ENCODE results near the gene DCAF15. TPM values are rescaled to one million over a fixed set of nuclear protein-coding genes. Genes with fewer than 3 reads are reported as not detected.

Gene DCAF15
- total RNA-seq, 2 experiments from 2014 or later, result 51.3 to 51.9 TPM

DNA sequence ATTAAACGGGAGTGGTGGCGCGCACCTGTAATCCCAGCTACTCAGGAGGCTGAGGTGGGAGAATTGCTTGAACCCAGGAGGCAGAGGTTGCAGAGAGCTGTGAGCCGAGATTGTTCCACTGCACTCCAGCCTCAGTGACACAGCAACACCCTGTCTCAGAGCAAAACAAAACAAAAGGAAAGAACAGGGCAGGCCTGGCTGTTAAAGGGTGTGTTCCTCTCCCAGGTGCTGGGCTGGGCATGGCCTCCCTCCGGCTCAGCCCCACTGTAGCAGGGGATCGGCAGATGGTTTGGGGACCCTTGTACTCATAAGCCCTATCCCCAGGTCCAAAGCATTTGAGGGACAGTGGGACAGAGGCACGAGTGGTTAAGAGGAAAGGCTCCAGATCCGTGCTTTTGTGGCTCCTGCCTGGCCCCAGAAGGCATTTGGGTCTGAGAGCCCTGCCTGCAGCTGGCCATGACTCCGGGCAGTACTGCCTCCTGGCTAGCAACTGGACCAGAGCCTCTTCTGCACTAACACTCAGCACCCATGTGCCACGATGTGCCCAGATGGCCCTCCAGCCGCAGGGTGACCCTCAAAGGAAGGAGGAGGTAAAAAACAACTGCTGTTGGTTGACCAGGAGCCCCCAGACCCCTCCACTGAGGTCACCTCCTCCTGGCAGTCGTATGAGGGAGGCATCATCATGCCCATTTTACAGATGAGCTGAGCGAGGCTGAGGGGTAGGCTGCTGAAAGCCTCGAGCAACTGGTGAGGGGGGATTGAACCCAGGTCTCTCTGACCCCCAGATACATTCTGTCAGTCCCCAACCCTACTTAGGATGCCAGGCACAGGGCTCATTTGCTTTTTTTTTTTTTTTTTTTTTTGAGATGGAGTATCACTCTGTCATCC is 43.8 kb downstream of the DCAF15 start:
- H3K36me3 Mint-ChIP-seq (ENCODE audit: low read depth), result peaks cover 29% of the 10 kb centered on the region
- no peak overlapping the region for H3K4me3 Mint-ChIP-seq
- POLR2A ChIA-PET, result interaction anchor here (1.4 kb wide), 1 partner anchor 8 kb away, joined by 8 read pairs; no protein-coding TSS in a partner anchor
- TF ChIP-seq CTCF (IDR thresholded peaks at IDR 0.05), result no peak
- ATAC-seq (no peak), DNase-seq (no peak)
- peaks cover 7% of the 10 kb centered on the region for H3K9me3 Mint-ChIP-seq
- H3K27ac Mint-ChIP-seq, result no peak overlapping the region
- CTCF ChIA-PET, result interaction anchor here (1.0 kb wide), 1 partner anchor 63 kb away, joined by 3 read pairs; no protein-coding TSS in a partner anchor
- intact Hi-C loops (cut with micrococcal nuclease), result no loop called here
- peaks cover 14% of the 10 kb centered on the region for H3K4me1 Mint-ChIP-seq (ENCODE audit: low read depth)
- H3K27me3 Mint-ChIP-seq, result no peaks in the 10 kb centered on the region

DNA sequence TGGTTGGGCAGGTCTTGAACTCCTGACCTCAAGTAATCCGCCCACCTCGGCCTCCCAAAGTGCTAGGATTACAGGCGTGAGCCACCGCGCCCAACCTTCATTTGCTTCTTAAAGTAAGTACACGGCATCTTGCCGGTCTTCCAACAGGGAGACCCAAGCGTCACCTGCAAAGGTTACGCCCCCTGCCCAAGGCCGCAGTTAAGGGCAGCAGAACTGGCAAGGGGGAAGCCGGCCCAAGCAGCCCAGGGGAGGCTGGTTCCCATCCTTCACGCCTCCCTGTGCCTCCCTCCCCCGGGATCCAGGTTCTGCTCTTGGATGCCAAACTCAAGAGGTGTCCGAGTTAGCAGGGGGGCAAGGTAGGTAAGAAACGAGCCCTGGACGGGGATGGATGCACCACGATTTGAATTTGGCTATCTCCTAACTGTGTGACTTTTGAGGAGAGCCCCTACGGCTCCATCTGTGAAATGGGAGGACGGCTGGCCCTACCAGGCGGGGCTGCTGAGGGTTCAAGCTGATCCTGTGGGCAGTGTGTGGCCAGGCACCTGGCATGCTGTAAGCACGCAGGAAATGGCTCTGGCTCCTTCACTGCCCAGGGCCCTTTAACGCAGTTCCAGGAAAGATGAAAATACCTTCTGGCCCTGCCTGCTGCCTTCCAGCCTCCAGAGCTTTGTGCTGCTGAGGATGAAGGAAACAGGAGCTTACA is 44.8 kb downstream of the DCAF15 start:
- Mint-ChIP-seq H3K9me3 (peaks cover 7% of the 10 kb centered on the region), H3K4me3 (no peak overlapping the region), H3K27me3 (no peaks in the 10 kb centered on the region), H3K4me1 (ENCODE audit: low read depth) (peaks cover 22% of the 10 kb centered on the region), H3K27ac (no peak overlapping the region), H3K36me3 (ENCODE audit: low read depth) (peaks cover 28% of the 10 kb centered on the region)
- DNase-seq, result no peak
- intact Hi-C loops (cut with micrococcal nuclease), result no loop called here
- CTCF ChIA-PET, result interaction anchor here (1.0 to 2.0 kb wide), 2 partner anchors 10 to 62 kb away, joined by 3 to 4 read pairs; no protein-coding TSS in a partner anchor
- no peak for TF ChIP-seq CTCF (IDR thresholded peaks at IDR 0.05)
- ATAC-seq, result no peak
- POLR2A ChIA-PET, result interaction anchor here (1.4 kb wide), 1 partner anchor 9 kb away, joined by 8 read pairs; no protein-coding TSS in a partner anchor

GRCh38 chr19:13997631-13997962 is 45.3 kb downstream of the DCAF15 start:
- peaks cover 27% of the 10 kb centered on the region for H3K4me1 Mint-ChIP-seq (ENCODE audit: low read depth)

GRCh38 chr19:13998426-13998825 is 46.1 kb downstream of the DCAF15 start:
- intact Hi-C loops (cut with micrococcal nuclease), result no loop called here
- DNase-seq (no peak), ATAC-seq (no peak)
- peaks cover 35% of the 10 kb centered on the region for H3K4me1 Mint-ChIP-seq (ENCODE audit: low read depth)
- no peak overlapping the region for H3K27ac Mint-ChIP-seq
- no peak for TF ChIP-seq CTCF (IDR thresholded peaks at IDR 0.05)
- H3K36me3 Mint-ChIP-seq (ENCODE audit: low read depth), result peaks cover 24% of the 10 kb centered on the region
- H3K9me3 Mint-ChIP-seq, result peaks cover 7% of the 10 kb centered on the region
- ChIA-PET POLR2A (interaction anchor here (0.7 to 9.9 kb wide), 5 partner anchors 11 to 59 kb away, joined by 3 to 96 read pairs (median 3); partner anchors contain the start of gene IL27RA), CTCF (interaction anchor here (0.7 to 2.0 kb wide), 4 partner anchors 11 to 89 kb away, joined by 3 to 6 read pairs (median 4); partner anchors contain the start of gene MISP3)
- no peaks in the 10 kb centered on the region for H3K27me3 Mint-ChIP-seq
- H3K4me3 Mint-ChIP-seq, result no peak overlapping the region

More at GRCh38 chr19:13997631-13997962, 45.3 kb downstream of the DCAF15 start:
- Mint-ChIP-seq H3K27me3 (no peaks in the 10 kb centered on the region), H3K27ac (no peak overlapping the region), H3K9me3 (peaks cover 7% of the 10 kb centered on the region), H3K36me3 (ENCODE audit: low read depth) (peaks cover 25% of the 10 kb centered on the region), H3K4me3 (no peak overlapping the region)
- DNase-seq, result no peak
- ChIA-PET POLR2A (interaction anchor here (9.9 kb wide), 1 partner anchor 11 kb away, joined by 96 read pairs; no protein-coding TSS in a partner anchor), CTCF (interaction anchor here (2.0 kb wide), 1 partner anchor 10 kb away, joined by 4 read pairs; no protein-coding TSS in a partner anchor)
- ATAC-seq, result no peak
- no peak for TF ChIP-seq CTCF (IDR thresholded peaks at IDR 0.05)
- intact Hi-C loops (cut with micrococcal nuclease), result no loop called here
